ENCODE results near the gene PRTG. TPM values are rescaled to one million over a fixed set of nuclear protein-coding genes. Genes with fewer than 3 reads are reported as not detected.
"Not testable (repeated sequence)": the region's sequence is repeated elsewhere in the genome, so short reads cannot be mapped to it uniquely, and the experiment has no call there.

The PRTG gene
- total RNA-seq, 1 donor from 2014 or later, result 19.4 TPM

DNA sequence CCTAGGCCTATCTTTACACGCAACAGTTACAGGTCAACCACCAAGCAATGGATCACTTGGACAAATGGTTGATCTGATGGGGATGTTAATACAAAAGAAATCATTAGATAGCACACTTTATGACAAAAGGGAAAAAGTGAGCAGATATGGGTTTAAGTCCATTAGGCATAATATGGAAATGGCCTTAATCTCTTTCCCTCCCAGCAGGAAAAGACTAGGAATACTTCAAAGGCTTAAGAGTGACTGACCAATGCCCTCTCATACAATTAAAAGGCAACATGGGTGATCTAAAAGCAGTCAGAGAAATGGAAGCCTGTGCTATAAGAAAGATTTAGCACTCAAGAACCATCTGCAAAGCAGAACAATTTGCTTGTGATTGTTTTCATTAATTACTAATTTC, 3.3 kb downstream of the PRTG start:
- TF ChIP-seq, protein P1, sequence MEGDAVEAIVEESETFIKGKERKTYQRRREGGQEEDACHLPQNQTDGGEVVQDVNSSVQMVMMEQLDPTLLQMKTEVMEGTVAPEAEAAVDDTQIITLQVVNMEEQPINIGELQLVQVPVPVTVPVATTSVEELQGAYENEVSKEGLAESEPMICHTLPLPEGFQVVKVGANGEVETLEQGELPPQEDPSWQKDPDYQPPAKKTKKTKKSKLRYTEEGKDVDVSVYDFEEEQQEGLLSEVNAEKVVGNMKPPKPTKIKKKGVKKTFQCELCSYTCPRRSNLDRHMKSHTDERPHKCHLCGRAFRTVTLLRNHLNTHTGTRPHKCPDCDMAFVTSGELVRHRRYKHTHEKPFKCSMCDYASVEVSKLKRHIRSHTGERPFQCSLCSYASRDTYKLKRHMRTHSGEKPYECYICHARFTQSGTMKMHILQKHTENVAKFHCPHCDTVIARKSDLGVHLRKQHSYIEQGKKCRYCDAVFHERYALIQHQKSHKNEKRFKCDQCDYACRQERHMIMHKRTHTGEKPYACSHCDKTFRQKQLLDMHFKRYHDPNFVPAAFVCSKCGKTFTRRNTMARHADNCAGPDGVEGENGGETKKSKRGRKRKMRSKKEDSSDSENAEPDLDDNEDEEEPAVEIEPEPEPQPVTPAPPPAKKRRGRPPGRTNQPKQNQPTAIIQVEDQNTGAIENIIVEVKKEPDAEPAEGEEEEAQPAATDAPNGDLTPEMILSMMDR (IDR thresholded peaks at IDR 0.05; ENCODE audit: partially characterized antibody, unreplicated experiment), result no peak
- Mint-ChIP-seq H3K36me3 (ENCODE audit: unreplicated experiment) (no peaks in the 10 kb centered on the region), H3K27ac (ENCODE audit: unreplicated experiment) (no peak overlapping the region), H3K9me3 (ENCODE audit: unreplicated experiment) (peaks cover 5% of the 10 kb centered on the region), H3K4me3 (ENCODE audit: unreplicated experiment) (no peak overlapping the region), H3K27me3 (ENCODE audit: unreplicated experiment) (peaks cover 3% of the 10 kb centered on the region), H3K4me1 (ENCODE audit: low read depth, unreplicated experiment) (peaks cover 3% of the 10 kb centered on the region)
- no peak for DNase-seq

DNA sequence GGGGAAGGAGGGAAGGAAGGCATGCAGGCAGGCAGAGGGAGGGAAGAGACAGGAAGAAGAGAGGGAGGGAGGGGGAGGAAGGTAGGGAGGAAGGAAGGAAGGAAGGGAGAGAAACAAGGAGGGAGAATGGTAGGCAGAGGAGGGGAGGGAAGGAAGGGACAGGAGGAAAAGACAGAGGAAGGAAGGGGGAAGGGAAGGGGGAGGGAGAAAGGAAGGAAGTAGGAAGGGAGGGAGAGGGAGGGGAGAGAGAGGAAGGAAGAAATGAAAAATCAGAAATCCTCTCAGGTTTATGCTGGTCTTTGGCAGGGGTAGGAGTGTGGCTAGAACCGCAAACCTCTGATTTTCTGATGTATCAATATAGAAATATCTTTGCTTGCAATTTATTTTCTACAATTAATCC, 4.2 kb downstream of the PRTG start:
- Mint-ChIP-seq H3K27me3 (ENCODE audit: unreplicated experiment) (peaks cover 3% of the 10 kb centered on the region), H3K4me1 (ENCODE audit: low read depth, unreplicated experiment) (peaks cover 2% of the 10 kb centered on the region), H3K9me3 (ENCODE audit: unreplicated experiment) (peaks cover 2% of the 10 kb centered on the region), H3K4me3 (ENCODE audit: unreplicated experiment) (no peak overlapping the region), H3K27ac (ENCODE audit: unreplicated experiment) (no peak overlapping the region), H3K36me3 (ENCODE audit: unreplicated experiment) (no peaks in the 10 kb centered on the region)
- no peak for DNase-seq
- TF ChIP-seq, protein P1 (IDR thresholded peaks at IDR 0.05; ENCODE audit: partially characterized antibody, unreplicated experiment), result no peak

DNA sequence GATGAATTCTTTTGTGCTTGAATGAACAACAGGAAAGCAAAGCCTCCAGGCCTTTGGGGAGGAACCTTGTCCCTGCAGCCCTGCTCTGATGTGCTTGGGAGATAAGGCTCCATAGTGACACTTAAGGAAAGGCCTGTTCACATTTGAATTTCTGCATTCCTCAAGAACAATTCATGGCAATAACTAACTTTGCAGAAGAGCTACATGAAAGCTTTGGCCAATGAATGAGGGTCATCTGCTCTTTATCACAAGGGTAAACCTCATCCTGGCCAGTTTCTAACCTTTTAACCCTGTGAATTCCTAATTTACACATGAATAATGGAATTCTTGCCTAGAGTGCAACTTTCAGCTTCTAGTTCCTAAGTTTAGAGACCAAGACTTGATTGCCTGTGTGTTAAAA, 5.6 kb downstream of the PRTG start:
- no peak for DNase-seq
- peaks cover 3% of the 10 kb centered on the region for H3K27me3 Mint-ChIP-seq (ENCODE audit: unreplicated experiment)
- no peaks in the 10 kb centered on the region for H3K36me3 Mint-ChIP-seq (ENCODE audit: unreplicated experiment)
- no peaks in the 10 kb centered on the region for H3K4me1 Mint-ChIP-seq (ENCODE audit: low read depth, unreplicated experiment)
- TF ChIP-seq, protein P1 (IDR thresholded peaks at IDR 0.05; ENCODE audit: partially characterized antibody, unreplicated experiment), result no peak
- H3K4me3 Mint-ChIP-seq (ENCODE audit: unreplicated experiment), result no peak overlapping the region
- H3K9me3 Mint-ChIP-seq (ENCODE audit: unreplicated experiment), result no peaks in the 10 kb centered on the region
- no peak overlapping the region for H3K27ac Mint-ChIP-seq (ENCODE audit: unreplicated experiment)

DNA sequence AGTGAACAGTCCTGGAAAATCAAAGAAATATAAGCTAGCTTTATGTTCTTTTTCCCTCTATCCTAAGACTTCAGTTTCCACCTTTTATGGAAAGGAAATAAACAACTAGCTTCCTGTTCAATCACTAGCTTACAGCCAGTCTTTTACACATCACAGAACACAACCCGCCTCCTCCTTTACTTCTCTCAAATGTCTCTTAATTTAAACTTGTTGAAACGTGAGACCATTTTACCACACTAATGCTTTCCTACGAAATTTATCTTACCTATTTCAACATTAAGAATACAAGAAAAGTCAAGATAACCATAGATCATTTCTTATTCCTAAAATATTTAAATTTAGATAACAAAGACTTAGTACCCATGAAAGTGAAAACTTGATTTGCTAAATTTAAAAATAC, 6.2 kb downstream of the PRTG start:
- DNase-seq, result no peak
- Mint-ChIP-seq H3K27me3 (ENCODE audit: unreplicated experiment) (peaks cover 3% of the 10 kb centered on the region), H3K36me3 (ENCODE audit: unreplicated experiment) (no peaks in the 10 kb centered on the region), H3K4me3 (ENCODE audit: unreplicated experiment) (no peak overlapping the region), H3K4me1 (ENCODE audit: low read depth, unreplicated experiment) (no peaks in the 10 kb centered on the region), H3K27ac (ENCODE audit: unreplicated experiment) (no peak overlapping the region), H3K9me3 (ENCODE audit: unreplicated experiment) (no peaks in the 10 kb centered on the region)
- TF ChIP-seq, protein P1 (IDR thresholded peaks at IDR 0.05; ENCODE audit: partially characterized antibody, unreplicated experiment), result no peak

DNA sequence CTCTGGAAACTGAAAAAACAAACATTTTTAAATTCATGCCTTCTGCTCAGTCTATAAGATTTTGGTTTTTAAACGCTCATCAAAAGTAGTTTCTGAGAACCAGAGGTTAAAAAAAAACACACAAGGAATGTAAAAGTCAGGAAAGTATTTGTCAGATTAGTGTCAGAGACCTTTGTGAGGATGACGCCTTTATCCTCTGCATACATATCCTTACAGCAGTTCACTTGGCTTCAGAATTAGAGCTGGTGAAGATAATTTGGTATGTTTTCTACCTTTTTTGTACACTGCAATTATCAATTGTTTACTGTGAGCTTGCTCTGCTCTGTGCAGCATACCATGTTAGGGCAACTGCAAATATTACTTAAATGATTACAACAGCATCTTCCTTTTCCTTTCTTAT, 8.3 kb downstream of the PRTG start:
- H3K27me3 Mint-ChIP-seq (ENCODE audit: unreplicated experiment), result peaks cover 3% of the 10 kb centered on the region
- H3K4me3 Mint-ChIP-seq (ENCODE audit: unreplicated experiment), result no peak overlapping the region
- DNase-seq, result no peak

DNA sequence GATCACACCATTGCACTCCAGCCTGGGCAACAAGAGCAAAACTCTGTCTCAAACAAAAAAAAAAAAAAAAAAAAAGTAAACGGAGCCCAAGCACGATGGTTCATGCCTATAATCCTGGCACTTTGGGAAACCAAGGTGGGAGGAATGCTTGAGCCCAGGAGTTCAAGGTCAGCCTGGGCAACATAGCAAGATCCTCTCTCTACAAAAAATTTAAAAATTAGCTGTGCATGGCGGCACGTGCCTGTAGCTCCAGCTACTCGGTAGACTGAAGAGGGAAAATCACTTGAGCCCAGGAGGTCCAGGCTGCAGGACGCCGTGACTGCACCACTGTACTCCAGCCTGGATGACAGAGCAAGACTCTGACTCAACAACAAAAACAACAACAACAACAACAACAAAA, 9.5 kb downstream of the PRTG start:
- not testable (repeated sequence) for DNase-seq; H3K27ac Mint-ChIP-seq (ENCODE audit: unreplicated experiment); H3K4me1 Mint-ChIP-seq (ENCODE audit: low read depth, unreplicated experiment); H3K27me3 Mint-ChIP-seq (ENCODE audit: unreplicated experiment); H3K9me3 Mint-ChIP-seq (ENCODE audit: unreplicated experiment); H3K36me3 Mint-ChIP-seq (ENCODE audit: unreplicated experiment); H3K4me3 Mint-ChIP-seq (ENCODE audit: unreplicated experiment)

More for the DNA sequence above, 8.3 kb downstream of the PRTG start:
- Mint-ChIP-seq H3K9me3 (ENCODE audit: unreplicated experiment) (no peaks in the 10 kb centered on the region), H3K27ac (ENCODE audit: unreplicated experiment) (no peak overlapping the region), H3K4me1 (ENCODE audit: low read depth, unreplicated experiment) (no peaks in the 10 kb centered on the region), H3K36me3 (ENCODE audit: unreplicated experiment) (no peaks in the 10 kb centered on the region)
- TF ChIP-seq, protein P1 (IDR thresholded peaks at IDR 0.05; ENCODE audit: partially characterized antibody, unreplicated experiment), result no peak

Measured in glutamatergic neuron (in vitro differentiated cells).